Astrocyte (in vitro differentiated cells and primary cell): ENCODE results near the gene EHBP1. TPM values are rescaled to one million over a fixed set of nuclear protein-coding genes. Genes with fewer than 3 reads are reported as not detected.

ENCODE experiments used
- DNase-seq: peaks from one replicate; pipeline ENCODE4 v3.0.0-alpha.2; 2010; ENCODE audit warnings: low read depth
- FAIRE-seq: peaks from 2 replicates; lab custom pipeline; 2011; peaks lifted over from hg19 to GRCh38; lab: Jason Lieb, UNC
- H2AFZ ChIP-seq: 2 replicates; pipeline ENCODE4 v1.6.0; 2012; ENCODE audit warnings: low read depth, low read length, inconsistent platforms
- H3K27ac ChIP-seq: 2 replicates; pipeline ENCODE4 v1.5.1; 2011; ENCODE audit warnings: low read depth, low read length, inconsistent platforms
- H3K27me3 ChIP-seq: 2 replicates; pipeline ENCODE4 v1.6.0; 2011; ENCODE audit warnings: low read length, inconsistent platforms; ENCODE audit not compliant: insufficient read depth
- H3K36me3 ChIP-seq: 2 replicates; pipeline ENCODE4 v1.5.1; 2011; ENCODE audit warnings: low read length, inconsistent platforms; ENCODE audit not compliant: insufficient read depth
- H3K4me1 ChIP-seq: 2 replicates; pipeline ENCODE4 v1.5.1; 2011; ENCODE audit warnings: low read length, inconsistent platforms; ENCODE audit not compliant: insufficient read depth
- H3K4me2 ChIP-seq: 2 replicates; pipeline ENCODE4 v1.6.0; 2012; ENCODE audit warnings: low read length, inconsistent platforms
- H3K4me3 ChIP-seq: 2 replicates; pipeline ENCODE4 v1.5.1; 2011; ENCODE audit warnings: low read depth, mild to moderate bottlenecking, low read length, inconsistent platforms; ENCODE audit not compliant: insufficient read depth
- H3K79me2 ChIP-seq: 2 replicates; pipeline ENCODE4 v1.6.0; 2012; ENCODE audit warnings: mild to moderate bottlenecking, low read length, inconsistent platforms; ENCODE audit not compliant: insufficient read depth
- H3K9ac ChIP-seq: 2 replicates; pipeline ENCODE4 v1.6.0; 2012; ENCODE audit warnings: mild to moderate bottlenecking, low read length, inconsistent platforms
- H3K9me3 ChIP-seq: 2 replicates; pipeline ENCODE4 v1.5.1; 2012; ENCODE audit warnings: low read depth, mild to moderate bottlenecking, low read length, inconsistent platforms; ENCODE audit not compliant: insufficient read depth
- H4K20me1 ChIP-seq: 2 replicates; pipeline ENCODE4 v1.6.0; 2012; ENCODE audit warnings: low read length, inconsistent platforms; ENCODE audit not compliant: insufficient read depth
- H3K27ac Mint-ChIP-seq: one replicate; pipeline ENCODE4 v1.8.0; 2021; ENCODE audit warnings: mild to moderate bottlenecking, mixed read lengths; ENCODE audit not compliant: unreplicated experiment
- H3K27me3 Mint-ChIP-seq: one replicate; pipeline ENCODE4 v1.8.0; 2021; ENCODE audit warnings: low read depth, mixed read lengths; ENCODE audit not compliant: unreplicated experiment
- H3K36me3 Mint-ChIP-seq: one replicate; pipeline ENCODE4 v1.8.0; 2021; ENCODE audit warnings: low read depth, mixed read lengths; ENCODE audit not compliant: unreplicated experiment
- H3K4me1 Mint-ChIP-seq: one replicate; pipeline ENCODE4 v1.8.0; 2021; ENCODE audit warnings: low read depth, mixed read lengths; ENCODE audit not compliant: unreplicated experiment
- H3K4me3 Mint-ChIP-seq: one replicate; pipeline ENCODE4 v1.8.0; 2021; ENCODE audit warnings: mild to moderate bottlenecking, moderate library complexity, mixed read lengths; ENCODE audit not compliant: unreplicated experiment
- H3K9me3 Mint-ChIP-seq: one replicate; pipeline ENCODE4 v1.8.0; 2021; ENCODE audit warnings: mild to moderate bottlenecking, mixed read lengths; ENCODE audit not compliant: unreplicated experiment
- EZH2 ChIP-seq: IDR thresholded peaks from 2 replicates; pipeline ENCODE4 v1.6.1; 2012; ENCODE audit warnings: mild to moderate bottlenecking, low read length, inconsistent platforms; ENCODE audit not compliant: insufficient read depth
- total RNA-seq: library from RNA; stranded (reverse); gene quantifications from 2 replicates; pipeline ENCODE4 v1.2.1, GENCODE V29; 2021
- TF ChIP-seq, protein P1 (sequence below): IDR thresholded peaks from 2 replicates; pipeline ENCODE4 v1.5.1; 2011; ENCODE audit warnings: low read depth, mild to moderate bottlenecking, inconsistent platforms, low read length, moderate library complexity; ENCODE audit not compliant: insufficient read depth

The EHBP1 gene
- total RNA-seq, 1 donor from 2014 or later, result 44.1 TPM

- H3K36me3 ChIP-seq, result no peaks in the 10 kb centered on the region
- H2AFZ ChIP-seq, result no peak overlapping the region
Measured at GRCh38 chr2:62691186-62691585, 14.3 kb upstream of the EHBP1 start.

DNA sequence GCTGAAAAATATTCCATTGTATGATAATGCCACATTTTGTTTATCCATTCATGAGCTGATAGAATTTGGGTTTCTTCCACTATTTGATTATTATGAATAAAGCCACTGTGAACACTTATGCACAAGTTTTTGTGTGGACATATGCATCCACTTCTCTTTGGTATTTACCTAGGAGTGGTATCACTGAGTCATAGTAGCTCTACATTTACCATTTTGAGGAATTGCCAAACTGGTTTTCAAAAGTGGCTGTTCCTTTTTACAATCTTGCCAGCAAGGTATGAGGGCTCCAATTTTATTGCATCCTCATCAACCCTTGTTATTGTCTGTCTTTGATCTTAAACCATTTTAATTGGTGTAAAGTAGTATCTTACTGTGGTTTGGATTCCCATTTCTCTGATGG lies 13.3 kb upstream of the EHBP1 start:
- Mint-ChIP-seq H3K27ac (no peak overlapping the region), H3K36me3 (no peaks in the 10 kb centered on the region), H3K4me3 (no peak overlapping the region), H3K9me3 (no peaks in the 10 kb centered on the region), H3K4me1 (peaks cover 14% of the 10 kb centered on the region), H3K27me3 (peaks cover 1% of the 10 kb centered on the region)
- Histone ChIP-seq H3K4me1 (no peaks in the 10 kb centered on the region), H3K9me3 (no peaks in the 10 kb centered on the region), H3K79me2 (no peaks in the 10 kb centered on the region), H4K20me1 (no peaks in the 10 kb centered on the region), H3K4me2 (no peak overlapping the region), H2AFZ (no peak overlapping the region), H3K4me3 (no peak overlapping the region), H3K36me3 (no peaks in the 10 kb centered on the region), H3K27ac (no peak overlapping the region), H3K9ac (no peak overlapping the region), H3K27me3 (no peaks in the 10 kb centered on the region)
- no peak for FAIRE-seq
- DNase-seq, result no peak
- no peak for TF ChIP-seq EZH2
- TF ChIP-seq, protein P1, sequence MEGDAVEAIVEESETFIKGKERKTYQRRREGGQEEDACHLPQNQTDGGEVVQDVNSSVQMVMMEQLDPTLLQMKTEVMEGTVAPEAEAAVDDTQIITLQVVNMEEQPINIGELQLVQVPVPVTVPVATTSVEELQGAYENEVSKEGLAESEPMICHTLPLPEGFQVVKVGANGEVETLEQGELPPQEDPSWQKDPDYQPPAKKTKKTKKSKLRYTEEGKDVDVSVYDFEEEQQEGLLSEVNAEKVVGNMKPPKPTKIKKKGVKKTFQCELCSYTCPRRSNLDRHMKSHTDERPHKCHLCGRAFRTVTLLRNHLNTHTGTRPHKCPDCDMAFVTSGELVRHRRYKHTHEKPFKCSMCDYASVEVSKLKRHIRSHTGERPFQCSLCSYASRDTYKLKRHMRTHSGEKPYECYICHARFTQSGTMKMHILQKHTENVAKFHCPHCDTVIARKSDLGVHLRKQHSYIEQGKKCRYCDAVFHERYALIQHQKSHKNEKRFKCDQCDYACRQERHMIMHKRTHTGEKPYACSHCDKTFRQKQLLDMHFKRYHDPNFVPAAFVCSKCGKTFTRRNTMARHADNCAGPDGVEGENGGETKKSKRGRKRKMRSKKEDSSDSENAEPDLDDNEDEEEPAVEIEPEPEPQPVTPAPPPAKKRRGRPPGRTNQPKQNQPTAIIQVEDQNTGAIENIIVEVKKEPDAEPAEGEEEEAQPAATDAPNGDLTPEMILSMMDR, result no peak

More at GRCh38 chr2:62691186-62691585, 14.3 kb upstream of the EHBP1 start:
- Mint-ChIP-seq H3K4me3 (no peak overlapping the region), H3K4me1 (peaks cover 20% of the 10 kb centered on the region), H3K27me3 (peaks cover 1% of the 10 kb centered on the region), H3K27ac (no peak overlapping the region), H3K9me3 (no peaks in the 10 kb centered on the region), H3K36me3 (no peaks in the 10 kb centered on the region)
- Histone ChIP-seq H3K27me3 (no peaks in the 10 kb centered on the region), H3K27ac (no peak overlapping the region), H3K79me2 (no peaks in the 10 kb centered on the region), H3K4me2 (no peak overlapping the region), H4K20me1 (no peaks in the 10 kb centered on the region), H3K9me3 (no peaks in the 10 kb centered on the region), H3K4me3 (no peak overlapping the region), H3K4me1 (no peaks in the 10 kb centered on the region), H3K9ac (no peak overlapping the region)
- no peak for TF ChIP-seq EZH2
- TF ChIP-seq, protein P1, result no peak
- no peak for DNase-seq
- FAIRE-seq, result no peak

GRCh38 chr2:62698653-62699052 lies 6.9 kb upstream of the EHBP1 start:
- no peaks in the 10 kb centered on the region for H3K4me1 ChIP-seq
- Mint-ChIP-seq H3K27ac (no peak overlapping the region), H3K9me3 (no peaks in the 10 kb centered on the region), H3K27me3 (no peaks in the 10 kb centered on the region), H3K4me3 (no peak overlapping the region), H3K4me1 (no peaks in the 10 kb centered on the region), H3K36me3 (no peaks in the 10 kb centered on the region)
- no peaks in the 10 kb centered on the region for H4K20me1 ChIP-seq
- no peaks in the 10 kb centered on the region for H3K27me3 ChIP-seq
- no peak overlapping the region for H3K9ac ChIP-seq
- no peaks in the 10 kb centered on the region for H3K9me3 ChIP-seq
- no peaks in the 10 kb centered on the region for H3K79me2 ChIP-seq
- no peak overlapping the region for H2AFZ ChIP-seq
- FAIRE-seq (no peak), DNase-seq (no peak)
- no peak overlapping the region for H3K4me3 ChIP-seq
- TF ChIP-seq EZH2, result no peak
- TF ChIP-seq, protein P1, result no peak
- no peaks in the 10 kb centered on the region for H3K36me3 ChIP-seq
- no peak overlapping the region for H3K27ac ChIP-seq
- no peak overlapping the region for H3K4me2 ChIP-seq
